GM13976 (cell line): ENCODE measurements around the gene WNT3.
"Not testable (repeated sequence)": the region's sequence is repeated elsewhere in the genome, so short reads cannot be mapped to it uniquely, and the experiment has no call there.

Source experiments
- DNase-seq: peaks from one replicate; pipeline ENCODE4 v3.0.0; 2012; ENCODE audit warnings: low spot score
- CTCF ChIP-seq: IDR thresholded peaks from 2 replicates; pipeline ENCODE4 v1.5.1; 2012; ENCODE audit warnings: borderline replicate concordance, mild to moderate bottlenecking; ENCODE audit not compliant: insufficient read depth; ENCODE audit errors: extremely low read depth, missing control alignments, control extremely low read depth
- in situ Hi-C: fragments of 300-500 bp; cut with MboI; formaldehyde crosslinking; loops from one replicate; pipeline ENCODE4 v1.12.0; 2022; ENCODE audit warnings: low sequenced_read_pairs, mixed read lengths, inconsistent platforms; ENCODE audit not compliant: unreplicated experiment

Gene WNT3

GRCh38 chr17:46770818-46771560 lies 47.5 kb downstream of the WNT3 start:
- no peak for TF ChIP-seq CTCF
- in situ Hi-C loops: no loop called here
- DNase-seq: peak; percentile 60

GRCh38 chr17:46770439-46770817 lies 48.1 kb downstream of the WNT3 start:
- no peak for TF ChIP-seq CTCF
- in situ Hi-C loops: no loop called here

GRCh38 chr17:46769531-46770438 lies 48.7 kb downstream of the WNT3 start:
- peak; percentile 41 for DNase-seq
- TF ChIP-seq CTCF: no peak
- in situ Hi-C loops: no loop called here

More at GRCh38 chr17:46770439-46770817, 48.1 kb downstream of the WNT3 start:
- no peak for DNase-seq

- DNase-seq, in situ Hi-C loops: not testable (repeated sequence)
Observed at GRCh38 chr17:46768896-46769295, 49.6 kb downstream of the WNT3 start.

- TF ChIP-seq CTCF: no peak
- DNase-seq: no peak
- in situ Hi-C loops: no loop called here
Observed at GRCh38 chr17:46768540-46768870, 50.0 kb downstream of the WNT3 start.

- in situ Hi-C loops: no loop called here
- no peak for TF ChIP-seq CTCF
- DNase-seq: no peak
Observed at GRCh38 chr17:46766493-46767491, 51.7 kb downstream of the WNT3 start.
